T-helper 2 cell treated with Interferon-gamma antibody and Interleukin-4, amounts not matched to agents 100 ng/mL and 5 ng/mL, for 36 hours (primary cell): Measurements from ENCODE around the gene R3HDM4. TPM values are rescaled to one million over a fixed set of nuclear protein-coding genes. Genes with fewer than 3 reads are reported as not detected.
"Not testable (repeated sequence)": the region's sequence is repeated elsewhere in the genome, so short reads cannot be mapped to it uniquely, and the experiment has no call there.

Source experiments
- intact Hi-C: fragments of 100-400 bp; cut with micrococcal nuclease; formaldehyde crosslinking; loops from one replicate; pipeline ENCODE4 v1.15.1; 2023
- total RNA-seq: library from RNA; stranded (reverse); gene quantifications from 2 replicates; pipeline ENCODE4 v1.2.3, GENCODE V29; 2022

R3HDM4 gene
- 90.7 and 96.4 TPM in 2 replicates for total RNA-seq

DNA sequence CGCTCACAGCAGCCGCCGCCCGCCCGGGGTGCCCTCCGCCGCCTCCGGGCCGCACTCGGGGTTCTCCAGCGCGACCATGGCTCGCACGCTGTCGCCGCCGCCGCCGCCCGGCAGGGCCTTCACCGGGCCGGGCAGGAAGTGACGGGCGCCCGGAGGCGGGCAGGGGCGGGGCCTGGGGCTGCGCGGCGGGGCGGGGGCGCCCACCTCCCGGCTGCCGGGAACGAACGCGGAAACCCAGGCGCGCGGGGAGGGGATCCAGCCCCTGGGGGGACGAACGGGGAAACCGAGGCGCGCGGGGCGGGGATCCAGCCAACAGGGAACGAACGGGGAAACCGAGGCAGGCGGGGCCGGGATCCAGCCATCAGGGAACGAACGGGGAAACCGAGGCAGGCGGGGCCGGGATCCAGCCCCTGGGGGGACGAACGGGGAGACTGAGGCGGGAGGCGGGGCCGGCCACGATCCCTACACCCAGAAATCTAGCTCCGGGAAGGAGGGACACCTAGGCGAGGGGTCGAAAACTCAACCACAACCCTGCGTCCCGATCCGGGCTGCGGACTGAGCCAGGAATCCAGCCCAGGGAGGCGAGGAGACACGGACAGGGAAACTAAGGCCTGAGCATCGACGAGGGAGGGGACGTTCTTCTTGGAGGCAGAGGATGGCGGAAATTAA lies at the start of gene R3HDM4:
R3HDM4 (minus strand) TSS at position 140 of the 669 bp plus-strand sequence; CDS start at position 78, 62 bp downstream.
- intact Hi-C loops: no loop called here

GRCh38 chr19:961866-962620 lies 49.0 kb upstream of the R3HDM4 start:
- intact Hi-C loops: no loop called here

DNA sequence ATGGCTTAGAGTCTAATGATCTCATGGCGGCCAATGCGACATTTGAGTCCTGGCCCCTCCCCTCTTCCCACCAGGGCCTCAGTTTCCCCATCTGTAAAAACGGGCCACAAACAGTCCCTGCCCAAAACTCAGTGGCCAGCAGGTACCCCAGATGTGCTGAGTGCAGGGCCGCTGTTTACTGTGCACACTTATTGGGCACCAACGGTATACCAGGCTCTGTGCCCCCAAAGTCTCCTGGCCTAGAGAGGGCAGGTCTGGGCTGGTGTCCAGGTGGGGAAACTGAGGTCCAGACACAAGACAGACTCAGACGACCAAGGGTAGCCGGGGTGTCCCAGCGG lies 47.6 kb upstream of the R3HDM4 start:
- intact Hi-C loops: no loop called here

GRCh38 chr19:960020-960419 lies 47.0 kb upstream of the R3HDM4 start:
- intact Hi-C loops: no loop called here

DNA sequence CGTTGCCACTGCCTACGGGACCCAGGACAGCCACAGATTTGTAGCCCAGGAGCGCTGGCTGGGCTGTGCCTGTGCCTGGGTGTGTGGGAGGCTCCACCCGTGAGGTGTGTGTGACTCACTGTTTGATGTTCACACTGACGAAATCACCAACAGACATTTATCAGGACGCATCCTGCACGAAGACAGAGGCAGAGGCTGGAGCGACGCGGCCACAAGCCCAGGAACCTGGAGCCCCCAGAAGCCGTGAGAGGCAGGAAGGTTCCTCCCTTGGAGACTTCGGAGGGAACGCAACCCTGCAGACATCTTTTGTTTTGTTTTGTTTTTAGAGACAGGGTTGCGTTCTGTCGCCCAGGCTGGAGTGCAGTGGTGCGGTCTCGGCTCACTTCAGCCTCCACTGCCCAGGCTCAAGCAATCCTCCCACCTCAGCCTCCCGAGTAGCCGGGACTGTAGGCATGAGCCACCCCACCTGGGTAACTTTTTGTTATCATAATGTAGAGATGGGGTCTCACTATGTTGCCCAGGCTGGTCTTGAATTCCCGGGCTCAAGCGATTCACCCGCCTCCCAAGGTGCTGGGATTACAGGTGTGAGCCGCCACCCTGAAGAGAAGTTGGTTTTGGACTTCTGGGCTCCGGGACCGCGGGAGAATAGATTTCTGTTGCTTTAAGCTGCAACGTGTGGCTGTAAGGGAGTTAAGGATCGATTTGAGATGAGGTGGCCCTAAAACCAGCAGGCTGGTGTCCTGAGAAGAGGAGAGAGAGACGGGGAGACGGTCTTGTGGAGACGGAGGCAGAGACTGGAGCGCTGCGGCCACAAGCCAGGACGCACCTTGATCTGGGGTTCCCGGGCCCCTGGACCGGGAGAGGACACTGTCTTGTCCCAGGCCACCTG lies 46.2 kb upstream of the R3HDM4 start:
- intact Hi-C loops: no loop called here

DNA sequence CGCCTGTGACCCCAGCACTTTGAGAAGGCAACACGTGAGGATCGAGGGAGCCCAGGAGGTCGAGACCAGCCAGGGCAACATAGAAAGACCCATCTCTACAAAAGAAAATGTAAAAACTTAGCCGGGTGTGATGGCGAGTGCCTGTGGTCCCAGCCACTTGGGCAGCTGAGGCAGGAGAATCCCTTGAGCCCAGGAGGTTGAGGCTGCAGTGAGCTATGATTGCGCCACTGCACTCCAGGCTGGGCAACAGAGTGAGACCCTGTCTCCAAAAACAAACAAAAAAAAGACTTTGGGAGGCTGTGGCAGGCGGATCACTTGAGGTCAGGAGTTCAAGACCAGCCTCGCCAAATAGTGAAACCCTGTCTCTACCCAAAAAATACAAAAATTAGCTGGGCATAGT lies 44.6 kb upstream of the R3HDM4 start:
- intact Hi-C loops: not testable (repeated sequence)

- intact Hi-C loops: no loop called here
Measured at GRCh38 chr19:956766-957440, 43.9 kb upstream of the R3HDM4 start.

DNA sequence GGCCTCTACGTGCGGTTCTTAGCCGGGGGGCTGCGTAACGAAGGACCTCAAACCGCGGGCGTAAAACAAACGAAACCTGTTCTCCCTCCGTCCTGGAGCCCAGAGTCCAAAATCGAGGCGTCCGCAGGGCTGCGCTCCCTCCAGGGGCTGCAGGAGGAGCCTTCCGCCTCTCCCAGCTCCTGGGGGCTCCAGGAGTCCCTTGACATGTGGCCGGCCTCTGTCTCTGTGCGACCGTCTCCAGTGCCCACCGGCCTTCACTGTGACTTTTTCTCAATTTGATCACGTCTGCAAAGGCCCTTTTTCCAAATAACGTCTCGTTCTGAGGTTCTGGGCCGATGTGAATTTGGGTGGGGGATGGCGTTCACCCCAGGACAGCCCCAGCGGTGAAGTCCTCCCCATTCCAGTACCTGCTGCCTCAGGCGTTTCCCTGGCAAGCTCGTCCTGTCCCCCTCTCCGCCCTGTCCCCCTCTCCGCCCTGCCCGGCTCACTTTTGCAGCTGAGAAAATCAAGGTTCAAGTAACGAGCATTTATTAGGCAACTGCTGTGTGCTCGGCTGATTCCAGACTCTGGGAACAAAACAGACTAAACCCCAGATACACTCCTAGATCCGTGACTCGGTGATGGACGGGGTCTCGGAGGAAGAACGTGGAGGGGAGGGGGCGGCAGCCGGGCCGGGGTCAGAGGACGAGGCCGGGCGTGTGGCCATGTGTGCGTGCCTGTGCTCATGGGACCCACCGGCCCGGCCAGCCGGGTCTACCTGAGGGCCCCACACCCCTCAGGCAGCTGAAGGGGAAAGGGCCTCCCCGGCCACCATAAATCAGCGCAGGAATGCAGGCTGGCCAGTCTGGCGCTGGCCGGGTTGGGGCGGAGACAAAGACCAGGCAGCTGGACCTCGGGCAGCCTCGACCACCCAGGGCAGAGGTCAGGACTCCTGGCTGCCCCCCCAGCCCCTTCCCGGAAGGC lies 43.1 kb upstream of the R3HDM4 start:
- intact Hi-C loops: no loop called here

- intact Hi-C loops: no loop called here
Measured at GRCh38 chr19:954672-955494, 41.9 kb upstream of the R3HDM4 start.

- intact Hi-C loops: no loop called here
Measured at GRCh38 chr19:954272-954671, 41.3 kb upstream of the R3HDM4 start.

- intact Hi-C loops: no loop called here
Measured at GRCh38 chr19:953445-954271, 40.6 kb upstream of the R3HDM4 start.

DNA sequence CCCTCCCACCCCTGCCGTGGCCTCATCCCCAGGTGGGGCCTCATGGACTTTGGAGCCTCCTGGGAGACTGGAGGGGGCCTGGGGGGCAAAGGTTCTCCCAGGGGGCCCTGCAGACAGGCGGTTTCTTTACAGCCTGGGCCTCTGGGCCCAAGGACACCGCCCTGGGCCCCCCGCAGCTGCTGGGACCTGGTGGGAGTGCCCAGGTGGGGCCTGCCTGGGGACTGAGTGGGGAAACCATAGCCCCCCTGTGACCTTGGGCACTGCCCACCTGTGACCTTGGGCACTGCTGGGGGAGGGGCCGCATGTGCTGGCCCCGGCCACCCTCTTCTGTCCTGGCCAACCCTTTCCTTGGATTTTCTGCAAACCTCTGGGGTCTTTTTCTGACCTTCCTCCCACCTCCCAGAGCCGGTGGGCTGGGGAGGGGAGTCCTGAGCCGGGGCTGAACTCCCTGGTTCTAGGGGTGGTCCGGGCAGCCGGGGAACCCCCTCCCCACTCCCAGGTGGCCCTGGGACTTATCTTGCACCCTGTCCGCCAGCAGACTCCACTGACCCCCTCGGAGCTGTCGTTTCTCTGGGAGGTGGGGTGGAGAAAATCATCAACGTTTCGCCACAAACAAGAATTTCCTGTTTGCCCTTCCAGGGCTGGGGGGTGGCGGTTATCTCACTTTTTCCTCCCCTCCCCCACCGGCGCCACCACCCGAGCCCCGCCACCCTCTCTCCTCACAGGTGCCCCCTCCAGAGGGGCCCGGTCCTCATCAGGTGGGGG lies 39.8 kb upstream of the R3HDM4 start:
- intact Hi-C loops: no loop called here

- intact Hi-C loops: no loop called here
Measured at GRCh38 chr19:952049-952679, 39.1 kb upstream of the R3HDM4 start.

- intact Hi-C loops: no loop called here
Measured at GRCh38 chr19:950352-951066, 37.5 kb upstream of the R3HDM4 start.

DNA sequence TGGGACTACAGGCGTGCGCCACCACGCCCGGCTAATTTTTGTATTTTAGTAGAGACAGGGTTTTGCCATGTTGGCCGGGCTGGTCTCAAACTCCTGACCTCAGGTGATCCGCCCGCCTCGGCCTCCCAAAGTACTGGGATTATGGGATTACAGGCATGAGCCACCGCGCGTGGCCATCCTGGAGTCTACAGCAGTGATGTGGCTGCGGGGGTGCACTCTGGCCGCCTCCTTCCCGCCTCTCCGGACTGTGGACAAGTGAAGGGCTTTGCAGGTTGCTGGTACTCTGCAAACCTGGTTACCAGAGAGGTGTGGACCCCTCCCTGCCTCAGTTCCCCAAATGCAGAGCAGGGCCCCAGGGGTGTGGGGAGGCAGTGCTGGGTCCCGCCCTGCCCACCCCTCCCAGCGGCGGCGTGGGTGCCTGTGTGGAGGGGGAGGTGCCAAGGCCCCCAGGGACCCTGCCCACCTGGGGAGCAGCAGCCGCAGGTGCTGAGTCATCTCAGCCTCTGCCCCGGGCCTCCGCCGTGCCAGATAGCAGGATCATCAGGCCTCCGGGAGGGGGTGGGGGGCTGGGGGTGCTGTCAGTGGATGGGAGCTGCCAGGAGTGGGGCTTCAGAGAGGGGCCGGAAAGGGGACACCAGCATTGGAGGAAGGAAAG lies 36.0 kb upstream of the R3HDM4 start:
- intact Hi-C loops: no loop called here
